Neural progenitor cell (in vitro differentiated cells): ENCODE data around the gene MUC5AC.

Experiments
- CTCF ChIP-seq: fragments of 200-600 bp; sonication (generic); IDR thresholded peaks from 2 replicates; pipeline ENCODE4 v1.5.1; 2017; ENCODE audit warnings: antibody characterized with exemption, mild to moderate bottlenecking
- EZH2 ChIP-seq: fragments of 200-600 bp; sonication (generic); IDR thresholded peaks from 2 replicates; pipeline ENCODE4 v1.6.1; 2017; ENCODE audit warnings: antibody characterized with exemption, mild to moderate bottlenecking, moderate library complexity

GRCh38 chr11:1140642-1141490 is 16.9 kb upstream of the MUC5AC start:
- TF ChIP-seq CTCF, result no peak
- TF ChIP-seq EZH2, result no peak
